Transverse colon (tissue), 4 donors: Measurements from ENCODE around the gene RUSC2.

Source experiments
- CTCF ChIP-seq, 5 experiments: fragments of 200-600 bp in 3 of 5; fragments of 450-650 bp in 2 of 5; sonication (generic) in 3 of 5; IDR thresholded peaks; 1 replicate in 2 of 5; 2 replicates in 3 of 5; pipeline ENCODE4 v1.5.1; 2016 to 2017; ENCODE audit warnings: antibody characterized with exemption in 5 of 5, inconsistent platforms in 3 of 5, mild to moderate bottlenecking in 2 of 5, moderate library complexity in 1 of 5
- EP300 ChIP-seq: sonication (generic); formaldehyde crosslinking; IDR thresholded peaks from one replicate; pipeline ENCODE4 v1.6.1; 2017; ENCODE audit warnings: antibody characterized with exemption, low read depth
- POLR2A ChIP-seq: fragments of 450-650 bp; IDR thresholded peaks from one replicate; pipeline ENCODE4 v1.6.1; 2016; ENCODE audit warnings: antibody characterized with exemption, mild to moderate bottlenecking, moderate library complexity
- POLR2AphosphoS5 ChIP-seq, 3 donors: sonication (generic); formaldehyde crosslinking; IDR thresholded peaks; one replicate each; pipeline ENCODE4 v1.6.1; 2016; ENCODE audit warnings: antibody characterized with exemption in 3 of 3

- TF ChIP-seq CTCF (IDR thresholded peaks at IDR 0.05) = peak in 1 of 5 experiments; percentile 5
- no peak for TF ChIP-seq POLR2A
- no peak for TF ChIP-seq POLR2AphosphoS5 (IDR thresholded peaks at IDR 0.05)
- no peak for TF ChIP-seq EP300
Observed at GRCh38 chr9:35490910-35491465, 1.1 kb downstream of the RUSC2 start.
